ENCODE results near the gene KRT72.

KRT72 gene

DNA sequence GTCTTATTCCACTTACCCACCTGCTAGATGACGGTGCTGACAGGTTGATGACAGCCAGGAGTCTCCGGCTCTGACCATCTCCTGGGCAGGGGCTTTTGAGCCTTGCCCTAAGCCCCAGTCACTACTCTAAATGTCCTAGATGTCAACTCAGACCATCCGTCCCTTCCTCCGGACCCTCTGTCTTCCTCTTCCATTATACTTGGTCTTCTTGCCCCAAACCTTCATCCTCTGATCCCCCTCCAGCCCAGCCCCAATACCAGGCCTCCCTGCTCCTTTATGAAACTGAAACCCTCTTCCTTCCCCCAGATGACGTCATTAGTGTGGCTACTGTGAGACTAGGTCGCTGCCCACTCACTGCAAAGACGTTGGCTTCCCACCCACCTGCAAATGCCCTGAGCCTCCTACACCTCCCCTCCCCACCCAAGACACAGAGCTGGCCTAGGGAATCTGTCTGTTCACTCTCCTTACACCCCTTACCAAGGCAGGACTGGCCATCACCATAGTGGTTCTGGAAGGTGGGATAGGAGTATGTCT is 58.4 kb downstream of the KRT72 start:
- Histone ChIP-seq H3K27me3 (ENCODE audit: insufficient read depth, low read length) (peaks cover 13% of the 10 kb centered on the region), H3K36me3 (ENCODE audit: insufficient read depth, low read length) (no peaks in the 10 kb centered on the region), H3K4me1 (ENCODE audit: control insufficient read depth, insufficient read depth, low read length, unreplicated experiment) (peaks cover 11% of the 10 kb centered on the region), H2AFZ (ENCODE audit: low read length, unreplicated experiment) (no peak overlapping the region), H3K79me2 (ENCODE audit: control insufficient read depth, insufficient read depth, low read length, unreplicated experiment) (no peaks in the 10 kb centered on the region), H3K27ac (ENCODE audit: low read depth, low read length) (no peak overlapping the region), H3K4me3 (ENCODE audit: low read depth, low read length) (no peak overlapping the region)

DNA sequence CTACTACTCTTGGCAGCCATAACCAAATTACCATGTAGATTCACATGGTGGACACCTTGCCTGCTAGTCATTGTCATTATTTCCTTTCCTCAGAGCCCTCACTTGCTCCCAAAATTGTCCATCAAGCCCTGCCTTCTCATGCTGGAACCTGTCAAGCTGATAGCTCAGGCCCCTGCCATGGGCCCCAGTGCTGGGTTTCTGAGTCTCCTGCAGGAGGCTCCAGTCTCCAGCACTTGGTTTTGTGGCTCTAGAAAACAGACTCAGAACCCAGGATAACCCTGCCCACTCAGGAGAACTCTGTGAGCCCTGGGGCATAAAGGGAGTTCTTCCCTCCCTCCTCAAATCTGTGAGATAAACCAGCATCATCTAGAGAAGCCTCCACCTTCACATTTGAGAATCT is 59.1 kb downstream of the KRT72 start:
- Histone ChIP-seq H3K27me3 (ENCODE audit: insufficient read depth, low read length) (peaks cover 8% of the 10 kb centered on the region), H3K4me1 (ENCODE audit: control insufficient read depth, insufficient read depth, low read length, unreplicated experiment) (peaks cover 11% of the 10 kb centered on the region), H2AFZ (ENCODE audit: low read length, unreplicated experiment) (no peak overlapping the region), H3K36me3 (ENCODE audit: insufficient read depth, low read length) (no peaks in the 10 kb centered on the region), H3K27ac (ENCODE audit: low read depth, low read length) (no peak overlapping the region), H3K4me3 (ENCODE audit: low read depth, low read length) (no peak overlapping the region), H3K79me2 (ENCODE audit: control insufficient read depth, insufficient read depth, low read length, unreplicated experiment) (no peaks in the 10 kb centered on the region)

GRCh38 chr12:52541709-52542108 is 59.6 kb downstream of the KRT72 start:
- Histone ChIP-seq H3K4me3 (ENCODE audit: low read depth, low read length) (no peak overlapping the region), H3K36me3 (ENCODE audit: insufficient read depth, low read length) (no peaks in the 10 kb centered on the region), H3K79me2 (ENCODE audit: control insufficient read depth, insufficient read depth, low read length, unreplicated experiment) (no peaks in the 10 kb centered on the region), H3K27ac (ENCODE audit: low read depth, low read length) (no peak overlapping the region), H2AFZ (ENCODE audit: low read length, unreplicated experiment) (no peak overlapping the region), H3K4me1 (ENCODE audit: control insufficient read depth, insufficient read depth, low read length, unreplicated experiment) (peaks cover 11% of the 10 kb centered on the region), H3K27me3 (ENCODE audit: insufficient read depth, low read length) (peaks cover 4% of the 10 kb centered on the region; the same call in 1 of the 2 replicates)

GRCh38 chr12:52540531-52540930 is 60.7 kb downstream of the KRT72 start:
- H3K4me3 ChIP-seq (ENCODE audit: low read depth, low read length): no peak overlapping the region
- H3K79me2 ChIP-seq (ENCODE audit: control insufficient read depth, insufficient read depth, low read length, unreplicated experiment): no peaks in the 10 kb centered on the region
- peaks cover 11% of the 10 kb centered on the region for H3K4me1 ChIP-seq (ENCODE audit: control insufficient read depth, insufficient read depth, low read length, unreplicated experiment)
- H3K27ac ChIP-seq (ENCODE audit: low read depth, low read length): no peak overlapping the region
- no peaks in the 10 kb centered on the region for H3K36me3 ChIP-seq (ENCODE audit: insufficient read depth, low read length)
- no peak overlapping the region for H2AFZ ChIP-seq (ENCODE audit: low read length, unreplicated experiment)
- no peaks in the 10 kb centered on the region for H3K27me3 ChIP-seq (ENCODE audit: insufficient read depth, low read length)

DNA sequence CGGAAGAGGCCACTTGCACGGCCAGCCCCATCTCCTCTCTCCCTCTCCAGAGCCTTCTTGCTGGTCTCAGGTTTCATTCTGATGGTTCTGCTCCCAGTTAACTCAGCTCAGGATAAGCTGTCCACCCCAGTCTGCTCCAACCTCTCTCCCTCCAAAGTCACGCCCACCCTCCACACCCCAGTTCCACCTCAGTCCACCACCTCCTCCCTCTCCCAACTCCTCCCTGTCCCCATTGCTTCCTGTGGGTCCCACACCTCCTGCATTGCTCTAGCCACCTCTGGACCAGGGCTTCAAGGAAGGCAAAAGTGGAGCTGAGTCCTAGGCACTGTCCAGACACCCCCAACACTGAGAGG is 61.5 kb downstream of the KRT72 start:
- no peaks in the 10 kb centered on the region for H3K79me2 ChIP-seq (ENCODE audit: control insufficient read depth, insufficient read depth, low read length, unreplicated experiment)
- no peak overlapping the region for H3K27ac ChIP-seq (ENCODE audit: low read depth, low read length)
- H2AFZ ChIP-seq (ENCODE audit: low read length, unreplicated experiment): no peak overlapping the region
- H3K36me3 ChIP-seq (ENCODE audit: insufficient read depth, low read length): no peaks in the 10 kb centered on the region
- no peak overlapping the region for H3K4me3 ChIP-seq (ENCODE audit: low read depth, low read length)
- H3K27me3 ChIP-seq (ENCODE audit: insufficient read depth, low read length): no peaks in the 10 kb centered on the region
- H3K4me1 ChIP-seq (ENCODE audit: control insufficient read depth, insufficient read depth, low read length, unreplicated experiment): peaks cover 11% of the 10 kb centered on the region

DNA sequence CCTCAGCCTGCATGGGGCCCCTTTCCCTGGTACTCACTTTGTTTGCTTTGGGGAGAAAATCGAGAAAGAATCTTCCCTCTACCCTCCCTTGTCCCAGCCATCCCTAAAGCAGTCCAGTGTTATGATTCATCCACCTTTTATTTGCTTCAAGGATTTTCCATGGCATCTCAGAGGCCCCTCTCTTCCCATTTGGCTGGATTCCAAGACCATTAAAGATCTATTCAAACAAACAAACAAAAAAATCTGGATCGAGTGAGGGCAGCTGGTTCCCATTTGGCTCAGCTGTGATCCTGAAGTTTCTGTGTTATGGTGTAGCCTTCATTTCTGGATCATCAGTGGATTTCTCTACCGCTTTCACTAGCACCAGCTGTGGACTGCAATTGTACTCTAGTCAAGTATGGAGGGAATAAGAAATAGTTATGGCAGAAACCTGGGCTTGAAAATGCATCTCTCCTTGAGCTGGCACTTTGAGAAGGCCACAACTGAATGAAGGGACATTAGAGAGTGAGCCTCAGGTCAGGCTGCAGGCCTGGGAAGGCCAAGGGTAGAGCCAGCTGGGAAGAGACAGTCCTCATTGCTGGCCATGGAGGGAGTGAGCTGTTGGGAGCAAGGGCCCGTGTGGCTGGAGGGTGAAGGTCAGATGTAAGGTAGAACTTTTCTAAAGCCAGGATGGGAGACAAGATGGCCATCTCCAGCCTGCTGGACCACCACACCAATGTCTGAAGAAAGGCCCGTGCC is 62.0 kb downstream of the KRT72 start:
- no peak overlapping the region for H3K27ac ChIP-seq (ENCODE audit: low read depth, low read length)
- no peaks in the 10 kb centered on the region for H3K36me3 ChIP-seq (ENCODE audit: insufficient read depth, low read length)
- H3K4me1 ChIP-seq (ENCODE audit: control insufficient read depth, insufficient read depth, low read length, unreplicated experiment): peaks cover 11% of the 10 kb centered on the region
- no peaks in the 10 kb centered on the region for H3K79me2 ChIP-seq (ENCODE audit: control insufficient read depth, insufficient read depth, low read length, unreplicated experiment)
- no peak overlapping the region for H3K4me3 ChIP-seq (ENCODE audit: low read depth, low read length)
- no peaks in the 10 kb centered on the region for H3K27me3 ChIP-seq (ENCODE audit: insufficient read depth, low read length)
- H2AFZ ChIP-seq (ENCODE audit: low read length, unreplicated experiment): no peak overlapping the region

- Histone ChIP-seq H3K79me2 (ENCODE audit: control insufficient read depth, insufficient read depth, low read length, unreplicated experiment) (no peaks in the 10 kb centered on the region), H3K27ac (ENCODE audit: low read depth, low read length) (no peak overlapping the region), H3K36me3 (ENCODE audit: insufficient read depth, low read length) (no peaks in the 10 kb centered on the region), H3K27me3 (ENCODE audit: insufficient read depth, low read length) (no peaks in the 10 kb centered on the region), H2AFZ (ENCODE audit: low read length, unreplicated experiment) (no peak overlapping the region), H3K4me3 (ENCODE audit: low read depth, low read length) (no peak overlapping the region), H3K4me1 (ENCODE audit: control insufficient read depth, insufficient read depth, low read length, unreplicated experiment) (peaks cover 11% of the 10 kb centered on the region)
Measured at GRCh38 chr12:52537101-52537500, 64.2 kb downstream of the KRT72 start.

Data from ACC112 (cell line).